Occipital lobe (tissue), 2 donors: ENCODE results near the gene JAK1. TPM values are rescaled to one million over a fixed set of nuclear protein-coding genes. Genes with fewer than 3 reads are reported as not detected.
"Not testable (repeated sequence)": the region's sequence is repeated elsewhere in the genome, so short reads cannot be mapped to it uniquely, and the experiment has no call there.

Source experiments
- DNase-seq: peaks from one replicate; lab custom pipeline; 2025; lab: John Stamatoyannopoulos, UW
- total RNA-seq: library from RNA; depleted of rRNA; stranded (reverse); fragments of >200 nt; gene quantifications from one replicate; pipeline ENCODE4 v1.2.3, GENCODE V29; 2014

JAK1 gene
- total RNA-seq, 1 donor from 2014 or later = 56.0 TPM

DNA sequence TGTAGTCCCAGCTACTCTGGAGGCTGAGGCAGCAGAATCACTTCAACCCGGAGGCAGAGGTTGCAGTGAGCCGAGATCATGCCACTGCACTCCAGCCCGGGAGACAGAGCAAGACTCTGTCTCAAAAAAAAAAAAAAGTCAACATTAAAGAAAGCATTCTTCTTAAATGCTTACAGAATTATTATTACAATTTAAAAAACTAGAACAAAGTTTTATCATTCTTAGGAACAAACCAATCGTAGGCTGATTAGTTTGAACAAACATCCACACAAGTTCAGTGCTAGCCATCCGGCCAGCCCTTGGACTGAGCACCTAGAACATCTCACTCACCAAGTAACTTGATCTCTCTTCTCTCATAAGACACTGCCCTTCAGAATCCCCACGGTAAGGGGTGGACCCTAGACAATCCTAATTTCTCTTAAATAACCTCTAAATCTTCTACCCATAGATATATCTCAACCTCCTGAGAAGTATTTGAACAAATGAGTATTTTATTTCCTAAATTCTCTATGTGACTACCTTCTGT lies 16.0 kb downstream of the JAK1 start:
- DNase-seq = no peak

DNA sequence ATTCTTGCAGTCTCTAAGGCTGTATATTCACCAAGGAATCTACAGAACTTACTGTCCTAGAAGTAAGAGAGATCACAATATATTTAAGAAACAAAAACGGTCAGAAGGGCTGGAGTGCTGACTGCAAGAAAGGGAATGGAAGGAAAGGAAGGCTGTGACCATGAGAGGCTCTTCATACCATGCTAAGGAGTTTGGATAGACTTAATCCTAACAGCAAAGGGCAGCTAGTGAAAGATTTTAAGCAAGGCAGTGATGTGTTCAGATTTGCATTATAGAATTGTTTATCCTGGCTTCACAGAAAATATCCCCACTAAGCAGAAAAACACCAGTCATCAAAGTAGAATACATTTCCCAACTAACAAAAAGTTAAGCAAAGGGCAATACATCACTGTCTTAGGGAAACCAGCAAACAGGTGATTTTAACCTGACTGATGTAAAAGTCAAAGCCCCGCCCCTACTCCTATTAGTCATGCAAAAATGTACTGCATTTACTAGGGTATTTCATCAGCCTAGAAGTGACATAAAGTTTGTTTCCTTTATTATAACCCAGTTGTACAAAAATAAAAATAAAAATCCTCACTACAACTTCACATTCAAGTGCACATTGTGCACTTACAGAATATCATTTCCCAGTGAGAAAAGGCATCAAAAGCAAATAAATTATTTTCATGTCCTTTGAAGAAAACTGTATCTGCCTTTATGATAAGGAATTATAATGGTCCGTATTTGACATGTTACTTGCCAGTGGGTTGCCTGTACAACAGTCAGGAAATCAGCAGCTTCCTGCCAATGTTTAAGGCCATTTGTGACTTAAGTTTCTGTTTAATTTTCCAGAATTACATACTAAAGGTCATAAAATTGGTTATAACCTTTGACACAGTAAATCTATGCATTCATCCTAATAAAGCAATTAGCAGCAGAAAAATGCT lies 17.2 kb downstream of the JAK1 start:
- no peak for DNase-seq

DNA sequence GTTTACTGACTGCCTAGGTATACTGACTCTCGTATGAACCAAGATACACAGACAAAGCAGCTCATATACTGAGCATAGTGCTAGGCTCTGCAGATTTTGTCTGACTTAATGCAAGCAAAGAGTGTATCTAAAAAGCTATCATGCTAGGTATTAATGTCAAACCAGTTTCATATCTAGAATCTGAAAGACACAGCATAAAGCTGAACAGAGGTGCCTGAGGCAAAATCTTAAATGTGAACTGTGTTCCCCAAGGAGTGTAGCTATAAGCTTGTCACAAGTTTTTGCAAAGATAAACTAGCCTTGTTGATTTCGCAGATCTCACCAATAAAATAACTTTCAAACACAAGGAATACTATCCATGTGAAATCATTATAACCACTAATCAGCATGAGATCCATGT lies 18.1 kb downstream of the JAK1 start:
- DNase-seq = no peak

DNA sequence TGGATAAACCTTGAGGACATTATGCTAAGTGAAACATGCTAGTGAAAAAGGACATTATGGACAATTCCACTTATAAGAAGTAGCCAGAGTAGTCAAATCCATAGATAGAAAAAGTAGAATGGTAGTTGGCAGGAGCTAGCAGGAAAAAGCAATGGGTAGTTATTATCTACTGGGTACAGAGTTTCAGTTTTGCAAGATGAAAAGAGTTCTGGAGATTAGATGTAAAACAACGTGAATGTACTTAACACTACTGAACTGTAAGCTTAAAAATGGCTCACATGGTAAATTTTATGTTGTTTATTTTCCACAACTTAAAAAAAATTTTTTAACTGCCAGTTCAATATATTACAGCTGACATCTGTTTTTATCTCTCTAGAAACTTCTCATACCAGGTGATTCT lies 19.4 kb downstream of the JAK1 start:
- no peak for DNase-seq

DNA sequence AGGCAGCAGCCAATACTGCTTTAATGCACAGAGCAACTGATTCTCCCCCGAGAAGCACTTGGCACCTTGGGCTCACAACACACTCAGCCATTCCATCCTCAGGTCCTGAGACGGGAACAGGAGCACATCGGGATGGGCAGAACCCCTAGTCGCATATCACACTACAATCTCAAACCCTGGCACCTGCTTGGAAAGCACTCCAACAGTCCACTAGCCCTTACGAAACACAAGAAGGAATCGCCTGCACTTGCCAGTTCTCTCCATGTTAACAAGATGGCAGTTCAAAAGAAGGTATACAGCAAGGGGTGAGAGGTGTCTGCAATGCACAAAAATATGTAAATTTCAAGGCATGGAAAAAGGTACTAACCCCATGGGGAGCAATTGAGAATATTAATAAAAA lies 21.4 kb downstream of the JAK1 start:
- DNase-seq = no peak

DNA sequence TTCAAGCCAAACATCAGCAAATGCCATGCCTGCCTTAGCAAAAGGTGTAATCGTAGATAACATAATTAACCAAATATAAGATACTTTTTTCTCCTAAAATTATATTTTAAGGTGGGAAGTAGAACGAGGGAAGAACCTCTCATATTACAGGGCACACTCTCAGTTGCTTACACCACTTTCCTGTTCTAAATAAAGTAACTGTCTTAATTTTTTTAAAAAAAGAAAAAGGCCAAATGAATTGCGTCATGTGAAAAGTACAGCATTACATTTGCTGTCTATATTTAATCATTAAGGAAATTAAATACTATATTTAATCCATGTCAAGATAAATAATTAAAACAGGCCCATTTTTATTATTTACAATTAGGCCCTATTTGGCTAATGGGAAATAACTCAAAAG lies 23.7 kb downstream of the JAK1 start:
- no peak for DNase-seq

DNA sequence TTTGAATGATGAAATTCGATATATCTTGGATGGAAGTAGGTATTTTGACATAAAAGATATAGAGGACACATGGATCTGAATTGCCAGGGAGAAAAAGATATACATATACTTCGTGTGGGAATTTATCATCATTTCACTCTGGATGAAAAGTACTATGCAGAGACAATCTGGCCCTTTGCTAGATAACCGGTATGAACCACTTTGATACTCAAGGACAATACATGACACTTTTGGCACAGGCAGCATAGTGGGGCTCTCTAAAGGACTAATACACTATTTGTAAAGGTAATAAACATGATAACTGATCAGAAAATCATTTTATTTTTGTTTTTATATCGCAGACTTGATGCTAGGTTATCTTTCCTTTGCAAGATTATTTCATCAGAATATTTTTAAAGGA lies 24.2 kb downstream of the JAK1 start:
- DNase-seq = no peak

DNA sequence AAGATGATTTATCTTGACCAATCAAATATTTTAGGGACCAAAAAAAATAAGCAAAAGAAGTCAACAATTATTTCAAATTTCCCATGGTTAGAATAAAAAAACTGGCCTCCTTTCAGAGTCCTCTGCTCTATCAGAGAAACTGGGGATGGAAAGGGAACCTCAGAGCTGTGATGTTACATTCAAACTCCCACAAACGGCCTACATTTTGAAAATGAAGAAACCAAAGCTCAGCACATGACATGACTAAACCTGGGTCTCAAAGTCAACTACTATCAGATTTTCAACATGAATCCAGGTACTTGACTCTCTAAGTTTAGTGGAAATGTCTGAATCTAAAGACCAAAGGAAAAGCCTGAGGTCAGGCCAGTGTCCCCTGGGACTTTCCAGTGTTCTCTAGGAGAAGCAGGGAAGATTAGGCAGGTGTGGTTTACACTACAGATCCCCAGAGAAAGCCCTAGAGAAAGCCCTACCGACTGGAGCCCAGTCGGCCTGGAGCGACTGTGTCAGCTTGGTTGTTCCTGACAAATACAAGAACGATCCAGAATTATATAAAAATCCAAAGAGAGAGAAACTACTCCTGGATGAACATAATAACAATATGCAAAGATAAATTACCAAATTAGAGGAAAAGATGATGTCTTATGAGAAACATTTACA lies 24.8 kb downstream of the JAK1 start:
- no peak for DNase-seq

DNA sequence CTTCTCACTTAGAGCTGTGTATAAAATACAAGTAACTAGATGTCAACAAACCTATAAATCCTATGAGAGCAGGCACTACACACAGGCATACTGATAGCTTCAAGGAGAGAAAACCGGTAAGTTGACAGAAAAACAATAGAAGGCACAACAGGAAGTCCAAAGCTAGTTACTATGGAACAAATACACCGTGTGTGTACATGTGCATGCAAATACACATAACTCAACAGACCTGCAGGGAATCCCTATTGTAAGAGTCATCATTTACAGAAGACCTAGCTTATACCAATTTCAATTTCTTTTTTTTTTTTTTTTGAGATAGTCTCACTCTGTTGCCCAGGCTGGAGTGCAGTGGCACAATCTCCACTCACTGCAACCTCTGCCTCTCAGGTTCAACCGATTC lies 26.3 kb downstream of the JAK1 start:
- DNase-seq = no peak

DNA sequence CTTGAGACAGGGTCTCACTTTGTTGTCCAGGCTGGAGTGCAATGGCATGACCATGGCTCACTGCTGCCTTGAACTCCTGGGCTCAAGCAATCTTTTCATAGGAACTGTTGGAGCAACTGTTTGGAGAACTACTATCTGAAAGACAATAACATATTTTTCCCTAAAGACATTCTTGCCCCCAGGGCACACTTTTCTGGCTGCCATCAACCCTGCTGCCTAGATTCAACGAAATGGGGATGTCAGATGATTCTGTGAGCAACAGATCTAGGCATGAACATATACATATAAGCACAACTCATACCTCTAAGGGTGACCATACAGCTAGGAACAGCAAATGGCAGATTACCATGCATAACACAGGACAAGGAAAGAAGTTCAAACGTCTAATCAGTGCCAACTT lies 27.4 kb downstream of the JAK1 start:
- no peak for DNase-seq

DNA sequence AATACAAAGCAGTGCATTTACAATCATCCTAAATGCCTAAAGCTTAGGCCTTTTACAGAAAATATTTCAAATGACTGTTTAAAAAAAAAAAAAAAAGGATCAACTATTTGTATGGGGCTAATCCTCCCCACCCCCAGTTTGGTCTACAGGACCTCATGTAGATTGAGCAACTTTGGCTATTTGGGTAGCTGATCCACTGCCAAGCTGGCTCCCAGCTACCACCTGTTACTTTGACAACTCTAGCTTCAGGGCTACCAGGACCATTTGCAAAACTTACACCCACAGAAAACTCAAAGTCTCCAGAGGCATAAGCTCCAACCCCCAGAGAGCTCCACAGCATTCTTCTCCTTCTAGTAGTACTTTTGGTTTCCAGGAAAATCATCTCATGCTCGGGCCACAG lies 29.4 kb downstream of the JAK1 start:
- no peak for DNase-seq

DNA sequence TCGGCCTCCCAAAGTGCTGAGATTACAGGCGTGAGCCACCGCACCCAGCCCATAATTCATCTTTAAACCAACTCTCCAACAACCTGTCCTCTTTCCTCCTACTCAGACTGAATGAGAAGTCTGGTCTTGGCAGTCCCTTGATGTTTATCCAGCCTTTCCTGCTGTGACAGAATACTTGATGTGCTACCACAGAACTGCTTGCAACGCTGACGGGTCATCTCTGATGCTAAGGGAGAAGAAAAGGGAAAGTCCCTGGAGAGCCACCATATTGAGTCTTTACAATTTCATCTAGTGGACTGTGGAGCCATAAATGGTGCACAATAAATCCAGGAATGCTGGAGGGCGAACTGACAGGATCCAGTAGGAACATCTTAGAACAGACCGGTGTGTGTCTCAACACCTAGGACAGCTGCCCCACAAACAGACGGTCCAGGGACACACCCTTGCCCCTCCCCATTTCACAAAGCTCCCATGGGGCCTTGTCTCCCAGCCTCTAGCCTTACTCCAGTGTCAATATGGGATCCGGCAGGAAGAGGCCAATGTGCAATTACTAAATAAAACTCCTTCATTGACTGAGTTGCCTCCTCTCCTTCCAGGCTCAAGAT lies 30.7 kb downstream of the JAK1 start:
- no peak for DNase-seq

DNA sequence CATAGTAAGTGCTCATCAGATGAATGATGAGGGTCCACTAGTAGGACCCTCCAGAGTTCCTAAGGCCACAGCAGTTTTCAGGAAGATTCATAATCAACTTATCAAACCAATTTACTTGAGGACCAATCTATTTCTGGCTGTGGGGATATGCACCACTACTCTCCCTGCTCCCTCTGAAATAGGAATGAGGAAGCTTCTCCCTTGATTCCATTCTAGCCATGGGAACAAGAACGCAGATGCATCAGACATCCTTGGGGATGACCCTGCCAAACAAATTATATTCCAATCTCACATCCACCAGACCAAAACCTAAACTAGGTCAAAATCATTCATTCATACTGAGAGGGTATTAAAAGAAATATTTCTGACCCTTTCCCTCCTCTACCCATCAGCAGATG lies 31.5 kb downstream of the JAK1 start:
- DNase-seq = no peak

DNA sequence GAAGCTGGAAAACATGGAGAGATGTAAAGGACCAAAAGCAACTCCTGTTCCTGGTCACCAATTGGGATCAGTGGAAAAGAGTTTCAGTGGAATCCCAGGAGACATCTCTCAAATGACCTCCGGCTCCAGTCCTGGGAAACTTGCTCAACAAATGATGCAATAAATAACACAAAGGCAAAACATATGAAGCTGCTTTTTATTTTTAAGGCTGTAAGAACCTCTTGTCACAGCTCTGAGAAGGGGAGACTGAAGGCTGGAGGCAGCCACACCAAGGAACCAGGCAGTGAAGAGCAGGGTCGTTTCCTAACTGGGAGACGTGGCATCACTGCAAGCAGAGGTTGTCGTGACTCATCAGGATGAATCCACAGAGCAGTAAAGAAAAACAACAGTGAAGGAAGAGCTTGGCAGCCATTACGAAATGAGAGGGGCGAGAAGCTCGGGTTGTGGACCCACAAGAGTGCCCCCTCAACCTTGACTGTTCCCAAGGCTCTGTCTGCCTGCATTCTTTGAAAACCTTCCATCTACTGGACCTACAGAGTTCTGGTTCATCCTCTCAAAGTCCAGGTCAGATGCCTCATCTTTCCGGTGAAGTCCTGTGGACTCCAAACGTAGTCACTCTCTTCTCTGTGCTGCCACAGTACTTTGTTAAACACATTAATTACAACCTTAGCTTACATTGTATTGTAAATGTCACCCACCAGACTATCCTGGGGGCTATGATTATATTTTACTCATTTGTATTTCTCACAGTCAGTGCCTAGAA lies 32.1 kb downstream of the JAK1 start:
- DNase-seq = no peak

DNA sequence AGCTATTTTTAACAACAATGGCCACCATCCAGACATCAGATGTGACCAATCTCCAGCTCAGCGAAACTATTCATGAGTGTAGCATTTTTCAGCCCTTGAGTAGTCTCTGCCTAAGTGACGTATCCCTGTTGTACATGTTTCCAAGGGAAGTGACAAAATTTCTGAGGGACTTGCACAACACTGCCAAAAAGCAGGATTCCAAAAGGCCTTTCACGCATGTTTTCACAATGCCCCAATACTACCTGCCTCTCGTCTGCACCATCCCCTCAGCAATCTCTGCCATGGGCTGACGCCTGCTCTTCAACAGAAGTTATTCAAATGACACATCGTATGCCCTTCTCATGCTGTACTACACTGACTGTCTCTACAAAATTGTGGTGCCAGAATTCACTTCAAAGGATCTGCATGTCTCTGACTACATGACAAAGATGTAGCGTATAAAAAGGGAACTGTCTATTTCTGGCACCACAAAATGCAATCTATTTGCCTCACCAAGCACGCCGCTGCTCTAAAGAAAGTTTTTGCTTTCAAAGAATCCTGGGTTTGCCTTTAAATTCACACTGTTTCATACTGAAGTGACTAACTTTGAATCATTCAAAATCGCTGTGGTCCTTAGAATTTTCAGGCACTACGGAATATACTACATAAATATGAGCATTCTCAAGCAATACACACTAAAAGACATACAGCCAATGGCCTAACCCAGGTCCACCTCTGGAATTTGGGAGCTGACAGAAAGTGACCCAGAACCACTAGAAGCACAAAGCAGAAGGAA lies 32.9 kb downstream of the JAK1 start:
- DNase-seq = peak; percentile 40

DNA sequence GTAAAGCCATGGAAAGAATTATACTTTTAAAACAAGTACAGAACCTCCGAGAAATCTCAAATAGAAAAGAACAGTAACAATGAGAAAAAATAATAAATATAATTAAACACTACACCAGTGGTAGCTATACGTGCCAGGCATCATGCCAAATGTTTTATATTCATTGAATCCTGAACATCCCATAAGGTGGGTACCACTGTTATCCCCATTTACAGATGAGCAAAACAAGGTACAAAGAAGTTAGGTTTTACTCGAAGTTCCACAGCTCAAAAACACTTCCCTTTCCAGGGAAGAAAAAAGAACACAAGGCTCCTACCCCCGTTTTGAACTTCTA lies 33.4 kb downstream of the JAK1 start:
- no peak for DNase-seq

DNA sequence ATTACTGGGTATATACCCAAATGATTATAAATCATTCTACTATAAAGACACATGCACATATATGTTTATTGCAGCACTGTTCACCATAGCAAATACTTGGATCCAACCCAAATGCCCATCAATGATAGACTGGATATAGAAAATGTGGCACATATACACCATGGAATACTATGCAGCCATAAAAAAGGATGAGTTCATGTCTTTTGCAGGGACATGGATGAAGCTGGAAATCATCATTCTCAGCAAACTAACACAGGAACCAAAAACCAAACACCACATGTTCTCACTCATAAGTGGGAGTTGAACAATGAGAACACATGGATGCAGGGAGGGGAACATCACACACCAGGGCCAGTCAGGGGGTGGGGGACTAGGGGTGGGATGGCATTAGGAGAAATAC lies 35.7 kb downstream of the JAK1 start:
- DNase-seq = not testable (repeated sequence)

DNA sequence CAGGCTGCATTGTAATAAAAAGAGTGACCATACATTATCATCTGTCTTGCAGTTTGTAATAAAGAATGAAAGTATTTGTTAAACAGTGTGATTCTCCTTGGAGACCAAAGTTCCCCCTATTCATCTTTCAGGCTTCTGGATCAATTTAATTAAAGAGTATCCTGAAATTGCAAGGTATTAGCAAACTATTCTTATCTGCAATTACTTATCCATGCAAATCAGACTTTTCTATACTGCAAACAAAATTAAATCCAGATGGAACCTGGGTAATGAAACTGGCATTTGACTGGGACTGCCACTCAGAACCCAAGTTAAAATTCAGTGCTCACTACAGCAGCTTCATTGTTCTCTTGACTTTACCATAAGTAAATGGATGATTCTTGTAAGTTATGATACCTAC lies 37.1 kb downstream of the JAK1 start:
- no peak for DNase-seq

DNA sequence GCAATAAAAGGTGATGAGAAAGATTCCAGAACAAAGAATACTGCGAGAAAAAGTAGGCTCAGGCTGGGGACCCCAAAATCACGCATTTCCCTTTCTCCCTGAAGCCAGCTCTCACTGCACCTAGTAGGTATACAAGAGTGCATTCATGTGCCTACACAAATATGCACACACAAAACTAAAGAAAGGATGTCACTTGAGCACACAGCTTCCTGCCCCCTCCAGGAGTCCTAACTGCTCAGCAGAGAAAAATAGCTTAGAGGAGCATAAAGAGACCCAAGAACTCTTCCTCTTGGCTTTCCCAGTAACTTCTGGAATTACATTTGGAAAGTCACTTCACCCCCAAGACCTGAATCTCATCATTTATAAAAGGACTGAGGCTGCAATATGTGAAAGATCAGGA lies 38.0 kb downstream of the JAK1 start:
- no peak for DNase-seq

DNA sequence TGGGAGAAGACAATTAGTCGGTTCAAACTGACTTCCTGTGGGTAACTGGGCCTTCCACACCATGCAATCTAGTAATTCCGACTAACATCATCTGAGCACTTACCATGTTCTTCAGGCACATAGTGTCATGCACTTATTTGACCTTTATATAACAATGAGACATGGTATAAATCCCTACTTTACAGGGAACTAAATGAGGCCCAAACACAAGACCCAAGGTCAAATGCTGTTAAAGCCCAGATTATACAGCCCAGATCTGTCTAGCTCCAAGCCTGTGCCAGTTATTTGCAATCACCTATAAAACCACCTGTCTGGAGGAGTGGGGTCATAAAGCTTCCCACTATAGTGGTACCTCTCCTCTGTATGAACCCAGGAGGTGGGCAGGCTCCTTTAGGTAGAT lies 40.8 kb downstream of the JAK1 start:
- DNase-seq = no peak

DNA sequence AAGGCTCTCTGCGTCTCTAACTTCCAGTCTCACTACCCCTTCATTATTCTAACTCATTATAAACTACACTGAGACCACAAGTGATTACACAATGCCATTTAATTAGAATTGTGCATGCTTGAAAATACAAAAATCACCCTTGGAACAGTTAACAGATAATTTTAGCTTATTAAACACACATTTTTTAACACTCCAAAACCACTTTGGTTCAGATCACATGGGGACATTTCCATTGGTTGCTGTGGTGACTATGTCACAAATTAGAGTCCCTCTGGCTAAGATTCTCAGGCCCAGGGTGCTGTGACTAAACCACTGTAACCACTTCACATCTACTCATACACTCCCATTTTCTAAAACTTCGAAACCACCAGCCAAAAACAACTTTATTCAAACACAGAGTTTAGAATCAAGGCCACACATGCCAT lies 43.0 kb downstream of the JAK1 start:
- no peak for DNase-seq
